ENCODE data around the gene FAM216B. TPM values are rescaled to one million over a fixed set of nuclear protein-coding genes. Genes with fewer than 3 reads are reported as not detected.

FAM216B gene
- total and polyA plus RNA-seq, 9 of the 15 experiments (the other 6 are each of a cell fraction or from before 2014, with no cell fraction given): not detected

- TF ChIP-seq CTCF (IDR thresholded peaks at IDR 0.05 in 2 of 3, conservative IDR thresholded peaks at IDR 0.05 in 1 of 3; ENCODE audit: insufficient read depth in 2 of 3, low read depth in 1 of 3, low read length in 3 of 3): no peak
- TF ChIP-seq HDAC6 (IDR thresholded peaks at IDR 0.05; ENCODE audit: low read depth, low read length): no peak
- no peak for TF ChIP-seq RHOXF2B (CRISPR knock-in tag; conservative IDR thresholded peaks at IDR 0.05)
- TF ChIP-seq RFX5 (IDR thresholded peaks at IDR 0.05; ENCODE audit: low read depth, low read length): no peak
- in situ Hi-C loops (cut with MboI) (no loop called here), intact Hi-C loops (cut with micrococcal nuclease) (no loop called here)
- H3K36me3 ChIP-seq (ENCODE audit: control insufficient read depth, insufficient read depth, low read length): no peaks in the 10 kb centered on the region
- POLR2A ChIA-PET: no interaction called here
- no peaks in the 10 kb centered on the region for H3K9me1 ChIP-seq (ENCODE audit: control insufficient read depth, insufficient read depth, low read length)
- H3K79me2 ChIP-seq (ENCODE audit: control insufficient read depth, insufficient read depth, low read length): no peaks in the 10 kb centered on the region
- H3K4me2 ChIP-seq (ENCODE audit: insufficient read depth, low read length): no peak overlapping the region
- no peaks in the 10 kb centered on the region for H4K20me1 ChIP-seq (replicated peaks; ENCODE audit: control insufficient read depth, insufficient read depth, low read length)
- H3K9ac ChIP-seq (ENCODE audit: insufficient read depth in 1 of 2, low read depth in 2 of 2, low read length in 2 of 2): no peak overlapping the region
- DNase-seq (ENCODE audit: extremely low read depth in 1 of 4, low spot score in 3 of 4) (no peak), ATAC-seq (no peak), FAIRE-seq (no peak)
- no peaks in the 10 kb centered on the region for H3K4me1 ChIP-seq (replicated peaks in 1 of 2; ENCODE audit: control insufficient read depth in 2 of 2, insufficient read depth in 2 of 2, low read length in 2 of 2)
- no TSS peak for BruUV-seq (replicated peaks)
- H3K27ac ChIP-seq (ENCODE audit: extremely low read depth, low read depth, low read length): no peak overlapping the region
- H3K27me3 ChIP-seq (ENCODE audit: control insufficient read depth in 2 of 2, insufficient read depth in 2 of 2, low read length in 2 of 2): no peaks in the 10 kb centered on the region
- WGBS (ENCODE audit: insufficient coverage, low coverage, missing lambda C conversion rate): 0% methylated on average over 5 of the region's 5 CpGs
- CTCF ChIA-PET (ENCODE audit: low intra/inter-chr PET ratio): no interaction called here
- H2AFZ ChIP-seq (ENCODE audit: low read depth, low read length): no peak overlapping the region
- no peaks in the 10 kb centered on the region for H3K9me3 ChIP-seq (replicated peaks; ENCODE audit: control insufficient read depth, insufficient read depth, low read depth, low read length)
- no peak overlapping the region for H3K4me3 ChIP-seq
Observed at GRCh38 chr13:42753697-42754096, 27.7 kb upstream of the FAM216B start.

All from K562 (cell line).